HFFc6 (cell line): ENCODE results near the gene PRKAR1B. TPM values are rescaled to one million over a fixed set of nuclear protein-coding genes. Genes with fewer than 3 reads are reported as not detected.

Experiments
- DNase-seq: peaks from one replicate; pipeline ENCODE4 v3.0.0-alpha.2; 2018
- H3K27ac Mint-ChIP-seq: 2 replicates; pipeline ENCODE4 v1.8.0; 2020; ENCODE audit warnings: mild to moderate bottlenecking, mixed read lengths
- H3K27me3 Mint-ChIP-seq: 2 replicates; pipeline ENCODE4 v1.8.0; 2021; ENCODE audit warnings: mild to moderate bottlenecking, moderate library complexity, mixed read lengths; ENCODE audit not compliant: insufficient read depth
- H3K36me3 Mint-ChIP-seq: 2 replicates; pipeline ENCODE4 v1.8.0; 2021; ENCODE audit warnings: low read depth, mixed read lengths
- H3K4me1 Mint-ChIP-seq: 2 replicates; pipeline ENCODE4 v1.8.0; 2020; ENCODE audit warnings: low read depth, mixed read lengths
- H3K4me3 Mint-ChIP-seq: 2 replicates; pipeline ENCODE4 v1.8.0; 2020; ENCODE audit warnings: mild to moderate bottlenecking, moderate library complexity, mixed read lengths
- H3K9me3 Mint-ChIP-seq: 2 replicates; pipeline ENCODE4 v1.8.0; 2020; ENCODE audit warnings: mild to moderate bottlenecking, mixed read lengths
- total RNA-seq, 6 experiments: library from RNA; stranded (reverse); fragmentation: NEBNext Ultra II Directional; extraction: Animal tissue kit (Norgen Biotek cat#: 25700); gene quantifications; 2 replicates in 1 of 6; 3 replicates in 5 of 6; pipeline ENCODE4 v1.2.3, GENCODE V29; 2021
- TF ChIP-seq, protein P1 (sequence below): fragments of 200-600 bp; sonication (generic); IDR thresholded peaks from 2 replicates; pipeline ENCODE4 v1.5.0; 2021; ENCODE audit warnings: antibody characterized with exemption, mild to moderate bottlenecking

PRKAR1B gene
- total RNA-seq, 6 experiments from 2014 or later = 15.5 to 22.7 (median 17.1) TPM

DNA sequence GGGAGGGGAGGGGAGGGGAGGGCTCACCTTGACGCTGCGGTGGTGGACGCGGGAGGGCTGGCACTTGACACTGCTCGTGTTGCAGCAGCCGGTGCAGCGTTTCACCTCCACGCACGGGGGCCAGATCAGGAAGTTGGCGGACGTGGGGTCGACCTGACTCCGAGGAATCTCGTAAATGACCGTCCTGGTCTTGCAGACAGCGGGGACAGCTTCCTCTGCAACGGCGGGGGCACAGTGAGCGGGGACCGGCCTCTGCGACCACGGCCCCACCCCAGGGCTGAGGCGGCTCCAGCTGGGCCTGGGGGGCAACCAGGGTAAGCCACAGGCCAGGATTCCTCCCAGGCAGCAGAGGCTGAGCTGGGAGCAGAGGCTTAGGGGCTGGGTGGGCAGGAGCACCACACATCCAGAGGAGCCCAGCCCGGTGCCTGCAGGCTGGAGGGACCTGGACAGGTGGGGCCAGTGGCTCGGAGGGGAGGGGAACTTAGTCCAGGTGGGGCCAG, 216.2 kb downstream of the PRKAR1B start:
- Mint-ChIP-seq H3K27me3 (no peaks in the 10 kb centered on the region; the same call in 1 of the 2 replicates), H3K36me3 (peaks cover 7% of the 10 kb centered on the region), H3K27ac (no peak overlapping the region), H3K4me3 (no peak overlapping the region), H3K4me1 (peaks cover 18% of the 10 kb centered on the region), H3K9me3 (no peaks in the 10 kb centered on the region)
- TF ChIP-seq, protein P1, sequence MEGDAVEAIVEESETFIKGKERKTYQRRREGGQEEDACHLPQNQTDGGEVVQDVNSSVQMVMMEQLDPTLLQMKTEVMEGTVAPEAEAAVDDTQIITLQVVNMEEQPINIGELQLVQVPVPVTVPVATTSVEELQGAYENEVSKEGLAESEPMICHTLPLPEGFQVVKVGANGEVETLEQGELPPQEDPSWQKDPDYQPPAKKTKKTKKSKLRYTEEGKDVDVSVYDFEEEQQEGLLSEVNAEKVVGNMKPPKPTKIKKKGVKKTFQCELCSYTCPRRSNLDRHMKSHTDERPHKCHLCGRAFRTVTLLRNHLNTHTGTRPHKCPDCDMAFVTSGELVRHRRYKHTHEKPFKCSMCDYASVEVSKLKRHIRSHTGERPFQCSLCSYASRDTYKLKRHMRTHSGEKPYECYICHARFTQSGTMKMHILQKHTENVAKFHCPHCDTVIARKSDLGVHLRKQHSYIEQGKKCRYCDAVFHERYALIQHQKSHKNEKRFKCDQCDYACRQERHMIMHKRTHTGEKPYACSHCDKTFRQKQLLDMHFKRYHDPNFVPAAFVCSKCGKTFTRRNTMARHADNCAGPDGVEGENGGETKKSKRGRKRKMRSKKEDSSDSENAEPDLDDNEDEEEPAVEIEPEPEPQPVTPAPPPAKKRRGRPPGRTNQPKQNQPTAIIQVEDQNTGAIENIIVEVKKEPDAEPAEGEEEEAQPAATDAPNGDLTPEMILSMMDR = no peak
- DNase-seq = no peak

DNA sequence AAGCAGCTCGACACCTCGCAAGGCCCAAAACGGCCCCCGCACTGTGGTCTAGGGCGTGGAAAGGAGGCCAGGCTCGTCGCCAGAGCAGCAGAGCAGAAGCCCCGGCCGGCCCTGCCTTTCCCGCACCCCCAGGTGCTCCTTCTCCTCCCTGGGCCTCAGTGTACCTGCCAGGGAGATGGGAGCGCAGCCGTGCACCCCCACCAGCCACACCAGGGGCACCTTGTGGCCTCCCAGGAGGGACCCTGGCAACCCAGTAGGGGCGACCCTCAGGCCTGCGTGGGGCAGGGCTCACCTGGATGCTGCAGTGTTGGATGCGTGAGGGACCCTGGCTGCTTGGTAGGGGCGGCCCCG, 217.0 kb downstream of the PRKAR1B start:
- DNase-seq = no peak
- Mint-ChIP-seq H3K4me3 (no peak overlapping the region), H3K27me3 (no peaks in the 10 kb centered on the region; the same call in none of the 2 replicates), H3K4me1 (peaks cover 11% of the 10 kb centered on the region), H3K9me3 (no peaks in the 10 kb centered on the region), H3K36me3 (peaks cover 7% of the 10 kb centered on the region), H3K27ac (no peak overlapping the region)
- TF ChIP-seq, protein P1 = no peak

DNA sequence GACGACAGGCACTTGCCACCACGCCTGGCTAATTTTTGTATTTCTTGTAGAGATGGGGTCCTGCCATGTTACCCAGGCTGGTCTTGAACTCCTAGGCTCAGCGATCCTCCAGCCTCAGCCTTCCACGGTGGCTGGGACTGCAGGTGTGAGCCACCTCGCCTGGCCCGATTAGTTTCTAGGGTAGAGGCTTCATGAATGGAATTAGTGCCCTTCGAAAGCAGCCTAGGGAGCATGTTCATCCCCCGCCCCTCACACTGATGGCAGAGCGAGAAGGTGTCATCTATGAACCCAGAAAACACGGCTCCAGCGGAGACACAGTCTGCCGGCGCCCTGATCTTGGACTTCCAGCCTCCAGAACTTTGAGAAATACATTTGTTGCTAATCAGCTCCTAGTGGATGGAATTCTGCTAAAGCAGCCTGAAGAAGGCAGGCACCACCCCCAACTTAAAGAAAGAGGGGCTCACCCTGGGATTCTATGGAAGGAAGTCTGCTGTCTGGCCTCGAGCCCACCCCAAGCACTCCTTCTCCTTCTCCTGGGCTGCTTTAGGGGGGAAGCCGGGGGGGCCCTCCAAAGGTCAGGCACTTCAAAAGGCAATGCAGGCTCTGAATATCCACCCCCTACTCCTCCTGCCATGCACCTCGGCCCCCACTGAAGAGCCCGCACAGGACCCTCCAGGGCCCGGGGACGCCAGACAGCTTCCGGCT, 217.5 kb downstream of the PRKAR1B start:
- Mint-ChIP-seq H3K27me3 (no peaks in the 10 kb centered on the region; the same call in none of the 2 replicates), H3K36me3 (peaks cover 7% of the 10 kb centered on the region), H3K4me1 (peaks cover 10% of the 10 kb centered on the region), H3K4me3 (no peak overlapping the region), H3K9me3 (no peaks in the 10 kb centered on the region), H3K27ac (no peak overlapping the region)
- TF ChIP-seq, protein P1 = no peak; the same call in 1 of the 2 replicates
- no peak for DNase-seq

DNA sequence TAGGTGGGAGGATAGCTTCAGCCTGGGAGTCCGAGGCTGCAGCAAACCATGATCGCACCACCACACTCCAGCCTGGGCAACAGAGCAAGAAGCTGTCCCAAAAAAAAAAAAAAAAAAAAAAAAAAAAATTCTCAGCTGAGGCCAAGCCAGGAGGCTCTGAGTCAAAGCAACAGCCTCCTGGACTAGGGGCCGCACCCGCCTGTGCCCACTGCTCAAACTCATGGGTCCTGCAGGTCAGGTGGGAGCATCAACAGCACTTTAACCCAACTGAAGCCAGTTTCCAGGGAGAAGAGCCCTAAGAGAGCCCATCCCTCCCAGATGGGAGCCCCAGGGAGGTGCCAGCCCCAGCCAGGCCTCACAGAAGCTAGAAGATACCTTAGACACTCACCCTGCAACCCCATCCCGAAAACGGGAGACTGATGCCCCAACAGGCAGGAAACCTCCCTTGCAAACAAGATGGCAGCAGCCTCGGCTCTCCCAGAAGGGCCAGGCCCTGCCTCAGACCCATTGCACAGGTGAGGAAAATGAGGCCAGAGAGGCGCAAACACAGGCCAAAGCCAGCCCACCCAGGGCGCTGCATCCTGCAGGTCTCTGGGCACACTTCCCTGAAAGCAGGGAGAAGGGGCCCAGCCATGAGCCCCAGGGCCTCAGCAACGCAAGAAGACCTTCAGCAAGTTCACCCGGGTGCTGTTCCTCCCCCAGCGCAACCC, 218.5 kb downstream of the PRKAR1B start:
- peaks cover 2% of the 10 kb centered on the region; the same call in 1 of the 2 replicates for H3K36me3 Mint-ChIP-seq
- no peak overlapping the region for H3K4me3 Mint-ChIP-seq
- DNase-seq = no peak
- H3K27ac Mint-ChIP-seq = no peak overlapping the region
- H3K9me3 Mint-ChIP-seq = no peaks in the 10 kb centered on the region
- TF ChIP-seq, protein P1 = no peak
- H3K4me1 Mint-ChIP-seq = peaks cover 3% of the 10 kb centered on the region
- H3K27me3 Mint-ChIP-seq = no peaks in the 10 kb centered on the region; the same call in none of the 2 replicates

DNA sequence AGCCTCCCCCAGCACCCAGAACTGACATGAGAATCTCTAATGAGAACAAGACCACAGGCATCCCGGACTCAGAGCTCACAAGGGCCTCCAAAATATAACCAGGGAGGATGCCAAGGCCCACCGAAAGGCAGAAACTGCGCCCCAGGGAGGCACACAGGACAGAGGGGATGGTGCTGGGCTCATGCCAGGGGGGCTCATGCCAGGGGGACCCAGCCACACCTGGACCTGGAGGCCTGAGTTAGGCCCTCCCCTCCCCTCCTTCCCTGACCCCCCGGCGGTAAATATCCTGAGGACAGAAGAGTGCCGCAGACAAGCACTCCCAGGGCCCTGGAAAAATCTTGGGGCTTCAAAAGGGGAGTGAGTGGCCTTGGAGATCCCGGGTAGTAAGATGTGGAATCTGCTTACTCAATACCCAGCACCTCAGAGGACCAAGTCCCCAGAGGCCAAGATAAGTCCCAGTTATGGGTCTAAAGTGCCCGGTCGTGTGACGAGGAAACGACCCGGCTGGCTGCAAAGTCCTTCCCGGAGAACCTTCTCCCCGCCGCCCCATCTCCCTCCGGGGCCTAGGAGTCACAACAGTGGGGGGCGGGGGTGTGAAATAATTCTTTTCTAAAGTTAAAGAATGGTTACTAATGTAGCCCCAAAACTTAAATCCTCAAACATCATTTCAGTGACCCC, 219.3 kb downstream of the PRKAR1B start:
- H3K36me3 Mint-ChIP-seq = no peaks in the 10 kb centered on the region
- no peaks in the 10 kb centered on the region for H3K9me3 Mint-ChIP-seq
- DNase-seq = no peak
- H3K4me1 Mint-ChIP-seq = no peaks in the 10 kb centered on the region
- TF ChIP-seq, protein P1 = no peak
- no peak overlapping the region for H3K27ac Mint-ChIP-seq
- no peaks in the 10 kb centered on the region; the same call in none of the 2 replicates for H3K27me3 Mint-ChIP-seq
- no peak overlapping the region for H3K4me3 Mint-ChIP-seq
